Breast epithelium (tissue), 3 donors: ENCODE results near the gene ALKBH6.

ENCODE experiments used
- POLR2A ChIP-seq: fragments of 450-650 bp; IDR thresholded peaks from one replicate; pipeline ENCODE4 v1.6.1; 2016; ENCODE audit warnings: antibody characterized with exemption, mild to moderate bottlenecking, moderate library complexity
- TF ChIP-seq, protein P1 (sequence below), 3 donors: fragments of 450-650 bp; IDR thresholded peaks; one replicate each; pipeline ENCODE4 v1.5.1; 2016 to 2017; ENCODE audit warnings: antibody characterized with exemption in 3 of 3, mild to moderate bottlenecking in 3 of 3, moderate library complexity in 3 of 3

DNA sequence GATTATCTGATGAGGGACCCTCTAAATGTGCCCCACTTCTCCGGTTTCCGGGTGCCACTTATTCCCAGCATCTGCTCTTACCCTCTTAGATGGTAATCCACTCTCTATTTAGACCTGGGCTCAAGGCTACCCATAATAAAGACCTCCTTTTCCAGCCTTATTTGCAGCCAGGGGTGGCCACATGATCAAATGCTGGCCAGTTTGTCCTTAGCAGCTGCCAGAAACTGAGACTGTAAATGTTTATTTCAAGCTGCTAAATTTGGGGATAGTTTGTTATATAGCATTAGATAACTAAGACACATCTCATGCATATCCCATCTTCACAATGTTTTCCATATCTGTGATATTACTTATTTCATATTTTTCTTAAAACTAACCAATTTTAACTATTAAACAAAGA lies 29.9 kb upstream of the ALKBH6 start:
- TF ChIP-seq, protein P1, sequence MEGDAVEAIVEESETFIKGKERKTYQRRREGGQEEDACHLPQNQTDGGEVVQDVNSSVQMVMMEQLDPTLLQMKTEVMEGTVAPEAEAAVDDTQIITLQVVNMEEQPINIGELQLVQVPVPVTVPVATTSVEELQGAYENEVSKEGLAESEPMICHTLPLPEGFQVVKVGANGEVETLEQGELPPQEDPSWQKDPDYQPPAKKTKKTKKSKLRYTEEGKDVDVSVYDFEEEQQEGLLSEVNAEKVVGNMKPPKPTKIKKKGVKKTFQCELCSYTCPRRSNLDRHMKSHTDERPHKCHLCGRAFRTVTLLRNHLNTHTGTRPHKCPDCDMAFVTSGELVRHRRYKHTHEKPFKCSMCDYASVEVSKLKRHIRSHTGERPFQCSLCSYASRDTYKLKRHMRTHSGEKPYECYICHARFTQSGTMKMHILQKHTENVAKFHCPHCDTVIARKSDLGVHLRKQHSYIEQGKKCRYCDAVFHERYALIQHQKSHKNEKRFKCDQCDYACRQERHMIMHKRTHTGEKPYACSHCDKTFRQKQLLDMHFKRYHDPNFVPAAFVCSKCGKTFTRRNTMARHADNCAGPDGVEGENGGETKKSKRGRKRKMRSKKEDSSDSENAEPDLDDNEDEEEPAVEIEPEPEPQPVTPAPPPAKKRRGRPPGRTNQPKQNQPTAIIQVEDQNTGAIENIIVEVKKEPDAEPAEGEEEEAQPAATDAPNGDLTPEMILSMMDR (IDR thresholded peaks at IDR 0.05), result no peak
- TF ChIP-seq POLR2A, result no peak
